ENCODE results near the gene PSTPIP2. TPM values are rescaled to one million over a fixed set of nuclear protein-coding genes. Genes with fewer than 3 reads are reported as not detected.
A peak's percentile ranks its signal among the peaks of the same experiment; 100 is the strongest.

Gene PSTPIP2
- total and polyA plus RNA-seq, 2 of the 13 experiments (the other 11 are each of a cell fraction or from before 2014, with no cell fraction given), result 0.25 to 0.27 TPM

DNA sequence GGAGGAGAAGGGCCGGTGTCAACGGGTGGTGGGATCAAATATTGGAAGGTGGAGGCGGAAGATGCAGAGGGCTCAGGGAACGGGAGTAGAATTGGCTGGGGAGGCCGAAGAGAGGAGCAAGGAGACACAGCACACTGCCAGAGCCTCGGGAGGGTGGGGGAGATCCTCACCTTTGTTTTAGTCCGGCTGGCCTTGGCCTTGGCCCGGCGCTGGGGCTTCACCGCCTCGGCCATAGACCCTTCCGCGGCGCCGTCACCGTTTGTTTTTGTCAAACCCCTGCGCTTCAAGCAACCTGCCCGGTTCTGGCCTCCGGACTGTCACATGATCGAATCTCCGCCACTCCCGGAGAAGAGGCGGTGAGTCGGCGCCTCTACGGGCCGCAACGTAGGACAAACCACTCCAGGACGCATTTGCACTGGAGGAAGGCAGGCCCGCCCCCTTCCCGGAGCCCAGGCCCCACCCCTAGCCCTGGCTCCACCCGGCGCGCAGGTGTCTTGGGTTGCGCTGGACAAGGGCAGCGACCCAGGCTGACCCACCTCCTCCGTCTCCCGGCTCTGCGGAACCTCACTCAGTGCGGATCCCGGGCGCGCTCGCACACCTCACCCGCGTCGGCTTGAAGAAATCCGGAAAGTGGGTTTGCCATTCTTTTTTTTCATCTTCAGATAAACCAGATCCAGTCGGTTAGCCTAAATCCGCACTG lies 104.9 kb downstream of the PSTPIP2 start, which contains the start of gene EPG5 (continued):
- TF ChIP-seq, protein P1, sequence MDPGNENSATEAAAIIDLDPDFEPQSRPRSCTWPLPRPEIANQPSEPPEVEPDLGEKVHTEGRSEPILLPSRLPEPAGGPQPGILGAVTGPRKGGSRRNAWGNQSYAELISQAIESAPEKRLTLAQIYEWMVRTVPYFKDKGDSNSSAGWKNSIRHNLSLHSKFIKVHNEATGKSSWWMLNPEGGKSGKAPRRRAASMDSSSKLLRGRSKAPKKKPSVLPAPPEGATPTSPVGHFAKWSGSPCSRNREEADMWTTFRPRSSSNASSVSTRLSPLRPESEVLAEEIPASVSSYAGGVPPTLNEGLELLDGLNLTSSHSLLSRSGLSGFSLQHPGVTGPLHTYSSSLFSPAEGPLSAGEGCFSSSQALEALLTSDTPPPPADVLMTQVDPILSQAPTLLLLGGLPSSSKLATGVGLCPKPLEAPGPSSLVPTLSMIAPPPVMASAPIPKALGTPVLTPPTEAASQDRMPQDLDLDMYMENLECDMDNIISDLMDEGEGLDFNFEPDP (CRISPR knock-in tag; conservative IDR thresholded peaks at IDR 0.05), result no peak
- TF ChIP-seq NRL (CRISPR knock-in tag; IDR thresholded peaks at IDR 0.05; ENCODE audit: borderline replicate concordance), result 0 out of 2 replicates have a peak, but pooled peaks have one; percentile 54
- TF ChIP-seq ZNF331 (CRISPR knock-in tag; IDR thresholded peaks at IDR 0.05), result peak; percentile 84
- TF ChIP-seq HOXA5 (CRISPR knock-in tag; IDR thresholded peaks at IDR 0.05), result no peak
- no peak for TF ChIP-seq RARG (CRISPR knock-in tag; IDR thresholded peaks at IDR 0.05; ENCODE audit: low read depth)
- TF ChIP-seq HOXA3 (CRISPR knock-in tag; IDR thresholded peaks at IDR 0.05), result peak; percentile 77
- peak; percentile 72; the same call in 1 of the 2 replicates for TF ChIP-seq FOXC1 (CRISPR knock-in tag; IDR thresholded peaks at IDR 0.05; ENCODE audit: borderline replicate concordance)
- peak; percentile 86 for TF ChIP-seq NFYC (CRISPR knock-in tag; IDR thresholded peaks at IDR 0.05)
- no peak for TF ChIP-seq ETV6 (CRISPR knock-in tag; conservative IDR thresholded peaks at IDR 0.05)
- no peak for TF ChIP-seq ZNF652 (CRISPR knock-in tag; IDR thresholded peaks at IDR 0.05; ENCODE audit: borderline replicate concordance, low read depth)
- no peak for TF ChIP-seq ZNF263 (CRISPR knock-in tag; IDR thresholded peaks at IDR 0.05)
- no peak for TF ChIP-seq ZBTB8A (CRISPR knock-in tag; IDR thresholded peaks at IDR 0.05; ENCODE audit: borderline replicate concordance, low read depth)
- no peak for TF ChIP-seq ZKSCAN1 (IDR thresholded peaks at IDR 0.05; ENCODE audit: low read length)
- no peak for TF ChIP-seq ZSCAN12 (CRISPR knock-in tag; IDR thresholded peaks at IDR 0.05)
- no peak for TF ChIP-seq ZFP90 (CRISPR knock-in tag; IDR thresholded peaks at IDR 0.05; ENCODE audit: borderline replicate concordance)
- peak; percentile 91 for TF ChIP-seq HNRNPLL (IDR thresholded peaks at IDR 0.05; ENCODE audit: low read depth, low read length, poor library complexity, severe bottlenecking)
- no peak for TF ChIP-seq CENPT (CRISPR knock-in tag; IDR thresholded peaks at IDR 0.05; ENCODE audit: low read depth)
- TF ChIP-seq ZBTB38 (CRISPR knock-in tag; IDR thresholded peaks at IDR 0.05), result peak; percentile 32; the same call in 1 of the 2 replicates
- no peak for TF ChIP-seq CCAR2 (optimal IDR thresholded peaks at IDR 0.05; ENCODE audit: low read depth, low read length)
- no peak for TF ChIP-seq GABPA (IDR thresholded peaks at IDR 0.05; ENCODE audit: low read depth, low read length)
- peak; percentile 46 for TF ChIP-seq GABPA (CRISPR knock-in tag; IDR thresholded peaks at IDR 0.05; ENCODE audit: low read depth)
- TF ChIP-seq ZBTB1 (CRISPR knock-in tag; IDR thresholded peaks at IDR 0.05; ENCODE audit: borderline replicate concordance), result no peak
- TF ChIP-seq MATR3 (CRISPR knock-in tag; IDR thresholded peaks at IDR 0.05), result no peak
- peak; percentile 83 for TF ChIP-seq ZFY (CRISPR knock-in tag; IDR thresholded peaks at IDR 0.05)
- TF ChIP-seq ZNF746 (CRISPR knock-in tag; IDR thresholded peaks at IDR 0.05), result no peak
- no peak for TF ChIP-seq ZNF101 (CRISPR knock-in tag; IDR thresholded peaks at IDR 0.05; ENCODE audit: borderline replicate concordance, low read depth)
- TF ChIP-seq IRX3 (CRISPR knock-in tag; IDR thresholded peaks at IDR 0.05; ENCODE audit: borderline replicate concordance, low read depth), result no peak
- no peak for TF ChIP-seq NCOA1 (CRISPR knock-in tag; IDR thresholded peaks at IDR 0.05)
- TF ChIP-seq, protein P2, sequence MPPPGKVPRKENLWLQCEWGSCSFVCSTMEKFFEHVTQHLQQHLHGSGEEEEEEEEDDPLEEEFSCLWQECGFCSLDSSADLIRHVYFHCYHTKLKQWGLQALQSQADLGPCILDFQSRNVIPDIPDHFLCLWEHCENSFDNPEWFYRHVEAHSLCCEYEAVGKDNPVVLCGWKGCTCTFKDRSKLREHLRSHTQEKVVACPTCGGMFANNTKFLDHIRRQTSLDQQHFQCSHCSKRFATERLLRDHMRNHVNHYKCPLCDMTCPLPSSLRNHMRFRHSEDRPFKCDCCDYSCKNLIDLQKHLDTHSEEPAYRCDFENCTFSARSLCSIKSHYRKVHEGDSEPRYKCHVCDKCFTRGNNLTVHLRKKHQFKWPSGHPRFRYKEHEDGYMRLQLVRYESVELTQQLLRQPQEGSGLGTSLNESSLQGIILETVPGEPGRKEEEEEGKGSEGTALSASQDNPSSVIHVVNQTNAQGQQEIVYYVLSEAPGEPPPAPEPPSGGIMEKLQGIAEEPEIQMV (CRISPR knock-in tag; IDR thresholded peaks at IDR 0.05; ENCODE audit: low read depth), result peak; percentile 54; the same call in 1 of the 2 replicates
- TF ChIP-seq BRCA1 (CRISPR knock-in tag; IDR thresholded peaks at IDR 0.05), result no peak
- no peak; the same call in 1 of the 2 replicates for TF ChIP-seq ZMYM2 (CRISPR knock-in tag; IDR thresholded peaks at IDR 0.05)
- TF ChIP-seq ZNF225 (CRISPR knock-in tag; IDR thresholded peaks at IDR 0.05), result no peak; the same call in 1 of the 2 replicates

Measured in HepG2 (cell line).